Measurements from ENCODE around the gene AUH. TPM values are rescaled to one million over a fixed set of nuclear protein-coding genes. Genes with fewer than 3 reads are reported as not detected.

The AUH gene
- total RNA-seq, 1 donor: 19.6 TPM

GRCh38 chr9:91332546-91333231, 29.0 kb downstream of the AUH start:
- TF ChIP-seq CTCF (IDR thresholded peaks at IDR 0.05; ENCODE audit: insufficient read depth, low read length): no peak
- no peak for DNase-seq (ENCODE audit: low read depth)
- no peak overlapping the region for H3K4me3 ChIP-seq (ENCODE audit: low read depth, low read length)

- DNase-seq (ENCODE audit: low read depth): no peak
- TF ChIP-seq CTCF (IDR thresholded peaks at IDR 0.05; ENCODE audit: insufficient read depth, low read length): no peak
- no peak overlapping the region for H3K4me3 ChIP-seq (ENCODE audit: low read depth, low read length)
These were observed 29.9 kb downstream of the AUH start for GRCh38 chr9:91331849-91332248.

- no peak for TF ChIP-seq CTCF (IDR thresholded peaks at IDR 0.05; ENCODE audit: insufficient read depth, low read length)
- peak; percentile 72 for DNase-seq (ENCODE audit: low read depth)
- no peak overlapping the region for H3K4me3 ChIP-seq (ENCODE audit: low read depth, low read length)
These were observed 33.5 kb downstream of the AUH start for GRCh38 chr9:91328186-91328585.

- TF ChIP-seq CTCF (IDR thresholded peaks at IDR 0.05; ENCODE audit: insufficient read depth, low read length): no peak
- H3K4me3 ChIP-seq (ENCODE audit: low read depth, low read length): no peak overlapping the region
- no peak for DNase-seq (ENCODE audit: low read depth)
These were observed 40.0 kb downstream of the AUH start for GRCh38 chr9:91321691-91322090.

- no peak for TF ChIP-seq CTCF (IDR thresholded peaks at IDR 0.05; ENCODE audit: insufficient read depth, low read length)
- DNase-seq (ENCODE audit: low read depth): no peak
- no peak overlapping the region for H3K4me3 ChIP-seq (ENCODE audit: low read depth, low read length)
These were observed 41.4 kb downstream of the AUH start for GRCh38 chr9:91320299-91320698.

- DNase-seq (ENCODE audit: low read depth): no peak
- no peak for TF ChIP-seq CTCF (IDR thresholded peaks at IDR 0.05; ENCODE audit: insufficient read depth, low read length)
- H3K4me3 ChIP-seq (ENCODE audit: low read depth, low read length): no peak overlapping the region
These were observed 45.6 kb downstream of the AUH start for GRCh38 chr9:91316093-91316492.

- no peak for TF ChIP-seq CTCF (IDR thresholded peaks at IDR 0.05; ENCODE audit: insufficient read depth, low read length)
- H3K4me3 ChIP-seq (ENCODE audit: low read depth, low read length): no peak overlapping the region
- DNase-seq (ENCODE audit: low read depth): no peak
These were observed 46.5 kb downstream of the AUH start for GRCh38 chr9:91315191-91315590.
